T-helper 17 cell (primary cell): ENCODE results near the gene SUPT3H. TPM values are rescaled to one million over a fixed set of nuclear protein-coding genes. Genes with fewer than 3 reads are reported as not detected.
A peak's percentile ranks its signal among the peaks of the same experiment; 100 is the strongest.
"Not testable (repeated sequence)": the region's sequence is repeated elsewhere in the genome, so short reads cannot be mapped to it uniquely, and the experiment has no call there.

Experiments
- ATAC-seq: fragments of 150-1000 bp; cut with Tn5 transposase; 2 replicates; pipeline ENCODE4 v1.10.0; 2021; ENCODE audit warnings: mild to moderate bottlenecking, moderate library complexity
- DNase-seq, 3 donors: peaks; one replicate each; pipeline versions ENCODE4 v3.0.0 to v3.0.0-alpha.2; 2020 to 2021
- H3K9me3 ChIP-seq: one replicate; pipeline ENCODE4 v1.7.0; 2013; ENCODE audit warnings: low read length, mild to moderate bottlenecking; ENCODE audit not compliant: control insufficient read depth, poor library complexity, severe bottlenecking
- H3K27ac Mint-ChIP-seq: one replicate; pipeline ENCODE4 v1.8.0; 2022; ENCODE audit warnings: mild to moderate bottlenecking, moderate library complexity, mixed read lengths
- H3K27me3 Mint-ChIP-seq: one replicate; pipeline ENCODE4 v1.8.0; 2022; ENCODE audit warnings: mixed read lengths
- H3K36me3 Mint-ChIP-seq: one replicate; pipeline ENCODE4 v1.8.0; 2022; ENCODE audit warnings: low read depth, mixed read lengths
- H3K4me1 Mint-ChIP-seq: one replicate; pipeline ENCODE4 v1.8.0; 2022; ENCODE audit warnings: mild to moderate bottlenecking, mixed read lengths
- H3K4me3 Mint-ChIP-seq: one replicate; pipeline ENCODE4 v1.8.0; 2022; ENCODE audit warnings: mild to moderate bottlenecking, moderate library complexity, mixed read lengths
- total RNA-seq, 4 donors: library from RNA in 2 of 4; stranded (reverse) in 2 of 4; gene quantifications; one replicate each; pipeline ENCODE4 v1.2.3 and lab custom pipeline; 2022 to 2026

SUPT3H gene
- total RNA-seq, 2 donors from 2014 or later: 10.8 to 17.6 TPM

DNA sequence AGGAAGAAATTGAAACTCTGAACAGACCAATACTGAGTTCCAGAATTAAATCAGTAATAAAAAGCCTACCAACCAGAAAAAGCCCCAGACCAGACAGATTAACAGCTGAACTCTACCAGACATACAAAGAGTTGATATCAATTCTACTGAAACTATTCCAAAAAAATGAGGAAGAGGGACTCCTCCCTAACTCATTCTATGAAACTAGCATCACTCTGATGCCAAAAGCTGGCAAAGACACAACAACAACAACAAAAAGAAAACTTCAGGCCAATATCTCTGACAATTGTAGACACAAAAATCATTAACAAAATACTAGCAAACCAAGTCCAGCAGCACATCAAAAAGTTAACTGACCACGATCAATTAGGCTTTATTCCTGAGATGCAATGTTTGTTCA is 295.6 kb downstream of the SUPT3H start:
- H3K4me3 Mint-ChIP-seq: no peak overlapping the region
- H3K9me3 ChIP-seq: peaks cover 11% of the 10 kb centered on the region
- ATAC-seq: no peak
- DNase-seq: no peak
- H3K27me3 Mint-ChIP-seq: no peaks in the 10 kb centered on the region
- H3K27ac Mint-ChIP-seq: no peak overlapping the region
- H3K4me1 Mint-ChIP-seq: peaks cover 5% of the 10 kb centered on the region
- H3K36me3 Mint-ChIP-seq: peaks cover 5% of the 10 kb centered on the region

DNA sequence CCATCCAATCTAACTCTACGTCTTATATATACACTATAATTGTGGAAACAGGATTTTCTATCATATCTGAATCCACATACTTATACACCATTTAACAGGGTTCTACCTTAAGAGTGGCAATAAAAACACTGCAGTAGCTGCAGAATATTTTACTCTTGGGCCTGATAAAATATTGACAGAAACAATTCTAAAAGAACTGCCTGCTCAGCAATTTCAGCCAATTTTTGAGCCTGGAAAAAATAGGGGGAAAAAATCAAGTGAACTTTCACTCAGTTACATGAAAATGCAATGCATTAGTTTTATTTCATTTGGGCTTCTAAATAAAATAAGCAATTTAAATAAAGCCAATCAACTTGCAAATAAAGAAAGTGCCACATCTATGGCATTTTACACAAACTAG is 296.1 kb downstream of the SUPT3H start:
- Mint-ChIP-seq H3K4me3 (no peak overlapping the region), H3K36me3 (peaks cover 5% of the 10 kb centered on the region), H3K4me1 (peaks cover 5% of the 10 kb centered on the region), H3K27ac (no peak overlapping the region), H3K27me3 (no peaks in the 10 kb centered on the region)
- H3K9me3 ChIP-seq: peaks cover 11% of the 10 kb centered on the region
- DNase-seq (no peak), ATAC-seq (no peak)

DNA sequence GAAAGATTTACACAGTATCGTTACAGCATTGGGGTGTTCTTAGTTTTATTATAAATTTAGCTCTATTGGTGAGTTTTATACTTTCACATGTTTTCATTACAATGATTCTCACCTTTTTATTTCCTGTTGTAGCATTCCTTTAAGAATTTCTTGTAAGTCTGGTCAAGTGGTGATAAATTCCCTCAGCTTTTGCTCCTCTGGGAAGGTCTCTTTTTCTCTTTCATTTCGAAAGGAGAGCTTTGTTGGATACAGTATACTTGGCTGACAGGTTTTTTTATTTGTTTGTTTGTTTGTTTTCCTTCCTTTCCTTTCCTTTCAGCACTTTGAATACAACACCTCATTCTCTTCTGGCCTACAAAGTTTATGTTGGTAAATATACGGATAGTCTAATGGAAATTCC is 299.3 kb downstream of the SUPT3H start:
- no peak for DNase-seq
- no peak for ATAC-seq
- Mint-ChIP-seq H3K36me3 (peaks cover 5% of the 10 kb centered on the region), H3K4me1 (peaks cover 4% of the 10 kb centered on the region), H3K27me3 (no peaks in the 10 kb centered on the region), H3K4me3 (no peak overlapping the region), H3K27ac (no peak overlapping the region)
- H3K9me3 ChIP-seq: peaks cover 11% of the 10 kb centered on the region

DNA sequence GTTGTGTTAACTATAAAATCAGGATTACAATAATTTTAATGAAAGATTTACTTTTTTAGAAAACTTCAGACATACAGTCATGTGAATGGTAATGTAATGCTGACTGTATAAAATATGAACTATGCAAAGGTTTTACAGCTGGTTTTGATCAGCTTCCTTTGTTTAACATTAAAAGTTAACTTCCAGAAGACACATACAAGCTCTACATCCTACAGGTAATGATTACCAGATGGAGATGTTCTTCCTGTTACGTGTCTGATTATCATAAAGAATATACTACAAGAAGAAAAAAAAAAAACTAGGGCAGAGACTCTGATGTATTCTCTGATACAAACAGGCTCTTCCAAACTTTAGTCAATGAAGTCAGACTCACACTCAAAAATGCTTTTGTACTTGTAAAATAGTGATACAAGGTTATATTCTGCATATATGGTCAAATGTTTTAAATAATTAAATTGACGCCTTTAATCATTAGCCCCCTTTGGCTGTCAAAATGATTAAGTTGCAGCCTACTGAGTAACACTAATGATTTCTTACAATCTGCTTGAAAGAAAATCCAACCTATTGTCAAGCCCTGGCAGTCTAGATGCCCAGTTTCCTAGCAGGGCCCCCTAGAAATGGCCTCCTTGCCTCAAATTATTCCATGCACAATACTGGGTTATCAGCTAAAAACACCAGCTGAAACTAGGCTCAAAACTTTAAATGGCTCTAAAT is 301.4 kb downstream of the SUPT3H start:
- no peak for DNase-seq
- H3K4me1 Mint-ChIP-seq: peaks cover 10% of the 10 kb centered on the region
- peaks cover 5% of the 10 kb centered on the region for H3K36me3 Mint-ChIP-seq
- H3K9me3 ChIP-seq: peaks cover 11% of the 10 kb centered on the region
- no peaks in the 10 kb centered on the region for H3K27me3 Mint-ChIP-seq
- no peak overlapping the region for H3K27ac Mint-ChIP-seq
- no peak overlapping the region for H3K4me3 Mint-ChIP-seq
- ATAC-seq: no peak

DNA sequence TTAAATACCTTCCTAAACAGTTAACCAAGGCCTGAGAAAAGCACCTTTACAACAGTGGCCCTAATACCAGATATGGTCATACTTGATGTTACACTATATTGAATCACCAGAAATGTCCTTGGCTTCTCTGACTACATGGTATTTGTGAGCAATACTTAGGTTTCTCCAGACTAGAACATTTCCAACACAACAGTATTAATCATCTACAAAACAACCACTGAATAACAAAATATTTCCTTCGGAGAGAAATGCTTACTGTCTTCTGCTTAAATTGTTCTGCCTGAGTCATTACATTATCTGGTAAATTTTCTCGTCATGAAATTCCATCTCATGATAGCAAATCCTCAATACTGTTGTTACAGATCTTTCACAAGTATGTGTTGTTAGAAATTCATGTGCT is 302.5 kb downstream of the SUPT3H start:
- ATAC-seq (no peak), DNase-seq (no peak)
- peaks cover 11% of the 10 kb centered on the region for H3K9me3 ChIP-seq
- H3K36me3 Mint-ChIP-seq: peaks cover 5% of the 10 kb centered on the region
- H3K4me1 Mint-ChIP-seq: peaks cover 8% of the 10 kb centered on the region
- H3K27ac Mint-ChIP-seq: no peak overlapping the region
- no peak overlapping the region for H3K4me3 Mint-ChIP-seq
- no peaks in the 10 kb centered on the region for H3K27me3 Mint-ChIP-seq

DNA sequence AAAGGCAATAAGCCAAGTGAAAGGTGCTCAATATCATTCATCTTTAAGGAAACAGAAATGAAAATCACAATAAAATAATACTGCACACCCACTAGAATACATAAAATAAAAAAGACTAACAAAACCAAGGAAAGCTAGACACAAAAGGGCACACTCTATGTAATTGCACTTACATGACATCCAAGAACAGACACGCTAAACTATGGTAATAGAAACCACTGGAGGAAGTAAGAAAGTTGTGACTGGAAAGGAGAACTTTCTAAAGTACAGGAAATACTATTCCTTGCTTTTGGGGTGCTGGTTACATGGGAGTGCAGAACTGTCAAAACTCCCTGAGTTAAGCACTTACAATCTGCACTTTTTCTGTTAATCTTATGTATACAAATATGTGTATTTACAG is 303.3 kb downstream of the SUPT3H start:
- H3K27me3 Mint-ChIP-seq: no peaks in the 10 kb centered on the region
- peaks cover 4% of the 10 kb centered on the region for H3K36me3 Mint-ChIP-seq
- no peak overlapping the region for H3K27ac Mint-ChIP-seq
- peaks cover 8% of the 10 kb centered on the region for H3K4me1 Mint-ChIP-seq
- no peak for DNase-seq
- ATAC-seq: no peak
- peaks cover 11% of the 10 kb centered on the region for H3K9me3 ChIP-seq
- no peak overlapping the region for H3K4me3 Mint-ChIP-seq

DNA sequence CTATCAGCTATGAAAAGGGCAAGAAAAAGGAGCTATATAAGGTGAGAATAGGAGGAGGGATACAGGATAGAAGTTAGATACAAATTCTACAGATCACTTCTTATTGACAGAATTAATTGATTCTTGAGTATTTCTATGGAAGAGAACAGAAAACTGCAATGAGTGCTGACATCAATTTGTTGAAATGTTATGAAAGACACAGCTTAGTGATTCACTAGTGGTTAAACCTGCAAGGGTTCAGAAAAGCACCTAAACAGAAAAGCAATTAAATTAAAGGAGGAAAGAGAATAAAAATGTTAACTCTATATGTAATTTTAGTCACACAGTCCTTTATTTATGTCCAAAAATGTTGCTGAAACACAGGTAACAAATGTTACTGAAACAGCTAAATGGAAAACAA is 304.0 kb downstream of the SUPT3H start:
- no peak for DNase-seq
- Mint-ChIP-seq H3K27ac (no peak overlapping the region), H3K4me1 (peaks cover 8% of the 10 kb centered on the region), H3K27me3 (no peaks in the 10 kb centered on the region), H3K4me3 (no peak overlapping the region), H3K36me3 (no peaks in the 10 kb centered on the region)
- no peak for ATAC-seq
- peaks cover 10% of the 10 kb centered on the region for H3K9me3 ChIP-seq

DNA sequence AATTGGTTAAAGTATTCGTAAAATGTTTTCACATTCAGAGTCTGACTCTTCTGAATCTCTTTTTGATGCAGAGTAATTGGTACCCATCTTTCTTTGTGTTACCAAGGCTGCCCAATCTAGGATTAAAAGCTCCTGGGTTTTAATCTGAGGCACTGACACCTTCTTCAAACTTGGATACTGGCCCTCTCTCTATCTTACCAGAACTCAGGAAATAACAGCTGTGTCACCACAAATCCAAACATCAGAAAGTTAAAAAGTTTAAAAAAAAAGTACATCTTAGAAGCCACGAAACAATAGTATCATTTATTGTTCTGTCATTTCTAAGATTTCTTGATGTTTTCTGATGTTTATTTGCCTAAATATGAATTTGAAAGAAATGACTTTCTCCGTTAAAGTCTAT is 305.1 kb downstream of the SUPT3H start:
- no peaks in the 10 kb centered on the region for H3K9me3 ChIP-seq
- H3K4me1 Mint-ChIP-seq: peaks cover 8% of the 10 kb centered on the region
- DNase-seq (no peak), ATAC-seq (no peak)
- H3K27me3 Mint-ChIP-seq: no peaks in the 10 kb centered on the region
- H3K36me3 Mint-ChIP-seq: no peaks in the 10 kb centered on the region
- peak overlapping the region; percentile 27 for H3K27ac Mint-ChIP-seq
- H3K4me3 Mint-ChIP-seq: no peak overlapping the region

DNA sequence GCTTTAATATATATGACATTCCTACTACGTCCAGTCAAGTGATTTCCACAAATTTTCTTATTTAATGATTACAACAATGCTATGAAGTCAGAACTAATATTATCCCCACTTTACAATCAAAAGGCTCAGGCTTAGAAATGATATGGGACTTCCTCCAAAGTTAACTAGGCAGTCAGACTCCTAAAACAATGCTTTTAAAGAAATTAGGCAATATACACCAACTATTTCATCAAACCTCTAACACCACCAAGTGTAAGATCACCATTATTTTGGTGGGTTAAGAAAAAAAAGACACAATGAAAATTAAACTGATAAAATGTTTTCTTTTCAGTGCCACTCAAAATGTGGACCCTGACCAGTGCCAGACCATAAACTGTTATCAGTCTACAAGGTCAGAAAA is 305.7 kb downstream of the SUPT3H start:
- Mint-ChIP-seq H3K27ac (no peak overlapping the region), H3K27me3 (no peaks in the 10 kb centered on the region), H3K36me3 (no peaks in the 10 kb centered on the region), H3K4me1 (peaks cover 8% of the 10 kb centered on the region), H3K4me3 (no peak overlapping the region)
- no peaks in the 10 kb centered on the region for H3K9me3 ChIP-seq
- no peak for ATAC-seq
- DNase-seq: no peak

DNA sequence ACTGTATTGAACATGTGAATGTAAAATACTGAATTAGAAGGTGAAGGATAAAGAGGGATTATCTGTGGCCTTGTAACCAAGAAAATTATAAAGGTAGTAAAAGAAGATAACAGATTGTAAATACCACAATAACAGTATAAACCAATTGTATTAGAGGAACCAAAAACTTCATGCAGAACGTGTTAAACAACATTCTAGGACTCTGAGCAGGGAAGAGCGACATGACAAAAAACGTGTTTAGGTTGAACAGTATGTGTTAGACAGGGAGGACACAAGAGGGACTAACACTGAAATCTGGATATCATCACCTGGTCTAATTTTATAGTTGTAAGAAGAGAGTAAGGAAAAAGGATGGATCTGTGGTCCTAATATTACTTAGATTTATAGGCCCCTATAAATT is 308.6 kb downstream of the SUPT3H start:
- Mint-ChIP-seq H3K36me3 (no peaks in the 10 kb centered on the region), H3K27me3 (no peaks in the 10 kb centered on the region), H3K4me1 (peaks cover 6% of the 10 kb centered on the region), H3K4me3 (no peak overlapping the region), H3K27ac (no peak overlapping the region)
- DNase-seq (no peak), ATAC-seq (no peak)
- H3K9me3 ChIP-seq: no peaks in the 10 kb centered on the region

DNA sequence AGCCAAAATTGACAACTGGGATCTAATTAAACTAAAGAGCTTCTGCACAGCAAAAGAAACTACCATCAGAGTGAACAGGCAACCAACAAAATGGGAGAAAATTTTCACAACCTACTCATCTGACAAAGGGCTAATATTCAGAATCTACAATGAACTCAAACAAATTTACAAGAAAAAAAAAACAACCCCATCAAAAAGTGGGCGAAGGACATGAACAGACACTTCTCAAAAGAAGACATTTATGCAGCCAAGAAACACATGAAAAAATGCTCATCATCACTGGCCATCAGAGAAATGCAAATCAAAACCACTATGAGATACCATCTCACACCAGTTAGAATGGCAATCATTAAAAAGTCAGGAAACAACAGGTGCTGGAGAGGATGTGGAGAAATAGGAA is 310.3 kb downstream of the SUPT3H start:
- H3K27ac Mint-ChIP-seq, H3K4me1 Mint-ChIP-seq, H3K27me3 Mint-ChIP-seq, ATAC-seq, H3K36me3 Mint-ChIP-seq, H3K4me3 Mint-ChIP-seq, DNase-seq, H3K9me3 ChIP-seq: not testable (repeated sequence)

DNA sequence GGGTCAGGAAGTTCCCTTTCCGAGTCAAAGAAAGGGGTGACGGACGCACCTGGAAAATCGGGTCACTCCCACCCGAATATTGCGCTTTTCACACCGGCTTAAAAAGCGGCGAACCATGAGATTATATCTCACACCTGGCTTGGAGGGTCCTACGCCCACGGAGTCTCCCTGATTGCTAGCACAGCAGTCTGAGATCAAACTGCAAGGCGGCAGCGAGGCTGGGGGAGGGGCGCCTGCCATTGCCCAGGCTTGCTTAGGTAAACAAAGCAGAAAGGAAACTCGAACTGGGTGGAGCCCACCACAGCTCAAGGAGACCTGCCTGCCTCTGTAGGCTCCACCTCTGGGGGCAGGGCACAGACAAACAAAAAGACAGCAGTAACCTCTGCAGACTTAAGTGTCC is 315.1 kb downstream of the SUPT3H start:
- not testable (repeated sequence) for H3K27ac Mint-ChIP-seq, DNase-seq, H3K36me3 Mint-ChIP-seq, H3K4me1 Mint-ChIP-seq, H3K4me3 Mint-ChIP-seq, H3K9me3 ChIP-seq, ATAC-seq, H3K27me3 Mint-ChIP-seq

DNA sequence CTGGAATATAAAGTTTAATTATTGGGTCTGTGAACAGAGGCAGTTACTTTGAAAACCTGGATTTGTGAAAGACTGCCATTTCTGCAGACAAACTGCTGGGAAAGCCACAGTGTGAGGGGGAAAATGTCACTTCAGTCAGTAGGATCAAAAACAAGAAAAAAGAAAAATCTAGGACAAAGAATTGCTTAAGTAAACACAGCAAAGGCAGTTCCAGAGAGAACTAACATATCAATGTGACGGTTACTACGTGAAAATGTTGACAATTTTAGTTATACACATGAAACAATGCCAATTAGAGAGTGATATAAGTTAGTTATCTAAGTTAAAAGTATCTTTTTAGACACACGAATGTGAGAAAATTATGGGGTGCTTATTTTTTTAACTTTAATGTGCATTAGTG is 320.0 kb downstream of the SUPT3H start:
- no peak overlapping the region for H3K4me3 Mint-ChIP-seq
- H3K36me3 Mint-ChIP-seq: no peaks in the 10 kb centered on the region
- H3K9me3 ChIP-seq: no peaks in the 10 kb centered on the region
- ATAC-seq (no peak), DNase-seq (no peak)
- no peak overlapping the region for H3K27ac Mint-ChIP-seq
- H3K4me1 Mint-ChIP-seq: peaks cover 3% of the 10 kb centered on the region
- H3K27me3 Mint-ChIP-seq: no peaks in the 10 kb centered on the region

DNA sequence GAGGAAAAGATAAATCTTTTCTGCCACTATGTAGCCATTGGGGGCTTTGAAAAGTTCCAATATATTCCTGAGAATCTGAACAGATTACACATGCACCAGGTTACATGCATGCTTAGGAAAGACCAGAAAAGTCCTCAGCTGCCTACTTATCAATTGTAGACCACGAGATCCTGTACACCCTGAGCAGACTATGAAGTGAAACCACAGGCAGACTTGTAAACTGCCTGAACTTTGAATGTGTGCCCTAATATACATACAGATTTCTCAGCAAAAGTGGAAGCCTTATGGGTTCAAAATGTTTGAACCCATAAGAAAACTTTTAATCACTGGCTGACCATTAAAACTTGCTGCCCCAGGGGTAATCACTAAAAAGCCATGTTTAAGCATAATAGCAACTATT is 323.1 kb downstream of the SUPT3H start:
- H3K4me3 Mint-ChIP-seq: no peak overlapping the region
- H3K4me1 Mint-ChIP-seq: peaks cover 5% of the 10 kb centered on the region
- ATAC-seq (peak; percentile 50), DNase-seq (no peak)
- H3K36me3 Mint-ChIP-seq: no peaks in the 10 kb centered on the region
- H3K9me3 ChIP-seq: no peaks in the 10 kb centered on the region
- no peaks in the 10 kb centered on the region for H3K27me3 Mint-ChIP-seq
- H3K27ac Mint-ChIP-seq: no peak overlapping the region
